Thyroid gland (tissue), 4 donors: ENCODE measurements around the gene SSPN.

Experiments
- POLR2A ChIP-seq, 2 donors: fragments of 450-650 bp; IDR thresholded peaks; one replicate each; pipeline ENCODE4 v1.6.1; 2017; ENCODE audit warnings: antibody characterized with exemption in 2 of 2, mild to moderate bottlenecking in 2 of 2, moderate library complexity in 1 of 2
- TF ChIP-seq, protein P1 (sequence below), 6 experiments: fragments of 200-600 bp in 3 of 6; fragments of 450-650 bp in 3 of 6; sonication (generic) in 3 of 6; IDR thresholded peaks; one replicate each; pipeline ENCODE4 v1.5.1; 2016 to 2019; ENCODE audit warnings: antibody characterized with exemption in 6 of 6, mild to moderate bottlenecking in 2 of 6, inconsistent platforms in 1 of 6, moderate library complexity in 1 of 6

DNA sequence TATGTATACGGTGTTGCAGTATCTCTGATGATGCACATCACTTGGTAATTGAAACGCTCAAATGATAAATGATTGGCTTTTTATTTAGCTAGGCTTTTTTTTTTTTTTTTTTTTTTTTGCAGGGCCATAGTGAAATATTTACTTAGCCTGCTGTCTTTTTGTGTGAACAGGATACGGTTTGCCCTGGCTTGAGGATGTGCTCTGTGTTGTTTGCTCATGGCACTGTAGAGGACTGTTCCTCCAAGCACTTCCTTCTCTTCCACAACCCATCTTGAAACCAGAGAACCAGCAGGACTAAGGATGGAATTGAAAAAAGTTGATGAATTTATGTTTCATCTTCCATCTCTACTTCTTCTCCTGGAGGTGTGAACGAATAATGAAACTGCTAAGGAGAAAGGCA, 15.5 kb upstream of the SSPN start:
- TF ChIP-seq, protein P1, sequence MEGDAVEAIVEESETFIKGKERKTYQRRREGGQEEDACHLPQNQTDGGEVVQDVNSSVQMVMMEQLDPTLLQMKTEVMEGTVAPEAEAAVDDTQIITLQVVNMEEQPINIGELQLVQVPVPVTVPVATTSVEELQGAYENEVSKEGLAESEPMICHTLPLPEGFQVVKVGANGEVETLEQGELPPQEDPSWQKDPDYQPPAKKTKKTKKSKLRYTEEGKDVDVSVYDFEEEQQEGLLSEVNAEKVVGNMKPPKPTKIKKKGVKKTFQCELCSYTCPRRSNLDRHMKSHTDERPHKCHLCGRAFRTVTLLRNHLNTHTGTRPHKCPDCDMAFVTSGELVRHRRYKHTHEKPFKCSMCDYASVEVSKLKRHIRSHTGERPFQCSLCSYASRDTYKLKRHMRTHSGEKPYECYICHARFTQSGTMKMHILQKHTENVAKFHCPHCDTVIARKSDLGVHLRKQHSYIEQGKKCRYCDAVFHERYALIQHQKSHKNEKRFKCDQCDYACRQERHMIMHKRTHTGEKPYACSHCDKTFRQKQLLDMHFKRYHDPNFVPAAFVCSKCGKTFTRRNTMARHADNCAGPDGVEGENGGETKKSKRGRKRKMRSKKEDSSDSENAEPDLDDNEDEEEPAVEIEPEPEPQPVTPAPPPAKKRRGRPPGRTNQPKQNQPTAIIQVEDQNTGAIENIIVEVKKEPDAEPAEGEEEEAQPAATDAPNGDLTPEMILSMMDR (IDR thresholded peaks at IDR 0.05) = no peak
- TF ChIP-seq POLR2A (IDR thresholded peaks at IDR 0.05) = no peak
